Uterus (tissue), 4 donors: ENCODE measurements around the gene ABCA2. TPM values are rescaled to one million over a fixed set of nuclear protein-coding genes. Genes with fewer than 3 reads are reported as not detected.

Source experiments
- DNase-seq, 2 donors: peaks; one replicate each; pipeline ENCODE4 v3.0.0-alpha.2; 2019 to 2020
- H3K27ac ChIP-seq, 2 donors: fragments of 200-600 bp; sonication (generic); 1 replicate in 1 of 2; 2 replicates in 1 of 2; pipeline ENCODE4 v1.5.1; 2016 to 2018
- H3K27me3 ChIP-seq, 2 donors: fragments of 200-600 bp; sonication (generic); one replicate each; pipeline ENCODE4 v1.5.1; 2018 to 2019; ENCODE audit warnings: control low read depth in 1 of 2
- H3K36me3 ChIP-seq, 2 donors: fragments of 200-600 bp; sonication (generic); one replicate each; pipeline ENCODE4 v1.5.1; 2019; ENCODE audit warnings: control low read depth in 1 of 2
- H3K4me1 ChIP-seq, 2 donors: fragments of 200-600 bp; sonication (generic); one replicate each; pipeline ENCODE4 v1.5.1; 2018 to 2019; ENCODE audit warnings: control low read depth in 1 of 2
- H3K4me3 ChIP-seq, 2 donors: fragments of 200-600 bp; sonication (generic); 1 replicate in 1 of 2; 2 replicates in 1 of 2; pipeline ENCODE4 v1.5.1; 2018 to 2019; ENCODE audit warnings: mild to moderate bottlenecking in 1 of 2
- H3K9me3 ChIP-seq, 2 donors: fragments of 200-600 bp; sonication (generic); one replicate each; pipeline ENCODE4 v1.5.1; 2019; ENCODE audit warnings: control low read depth in 1 of 2
- CTCF ChIP-seq, 4 experiments: fragments of 200-600 bp in 2 of 4; fragments of 450-650 bp in 2 of 4; sonication (generic) in 2 of 4; IDR thresholded peaks; one replicate each; pipeline ENCODE4 v1.5.1; 2016 to 2019; ENCODE audit warnings: antibody characterized with exemption in 4 of 4, mild to moderate bottlenecking in 2 of 4, moderate library complexity in 1 of 4
- POLR2A ChIP-seq, 2 donors: fragments of 450-650 bp; IDR thresholded peaks; one replicate each; pipeline ENCODE4 v1.6.1; 2016; ENCODE audit warnings: antibody characterized with exemption in 2 of 2, mild to moderate bottlenecking in 1 of 2, moderate library complexity in 1 of 2
- intact Hi-C: fragments of 100-400 bp; cut with DNase I; formaldehyde crosslinking; loops from one replicate; pipeline ENCODE4 v1.15.1; 2023; ENCODE audit warnings: low total_unique reads
- total RNA-seq, 4 donors: library from RNA; depleted of rRNA in 3 of 4; stranded (reverse); fragments of >200 nt in 3 of 4; gene quantifications; one replicate each; pipeline versions ENCODE4 v1.1.0 to v1.2.4, GENCODE V29; 2014 to 2023
- donor health status: DM: yes; HTN: yes; CAD: no.

ABCA2 gene
- total RNA-seq, 4 donors from 2014 or later, result 24.8 to 36.9 (median 26.1) TPM

- no peaks in the 10 kb centered on the region for H3K27me3 ChIP-seq
- no peak overlapping the region for H3K27ac ChIP-seq
- intact Hi-C loops, result no loop called here
- H3K36me3 ChIP-seq, result no peaks in the 10 kb centered on the region
- TF ChIP-seq CTCF (IDR thresholded peaks at IDR 0.05) (no peak), POLR2A (IDR thresholded peaks at IDR 0.05) (no peak)
- H3K4me3 ChIP-seq, result no peak overlapping the region
- no peak for DNase-seq
- no peaks in the 10 kb centered on the region for H3K9me3 ChIP-seq
- H3K4me1 ChIP-seq, result no peaks in the 10 kb centered on the region
Measured at GRCh38 chr9:136978865-136979544, 49.0 kb downstream of the ABCA2 start.

GRCh38 chr9:136978073-136978864 lies 49.8 kb downstream of the ABCA2 start:
- H3K36me3 ChIP-seq, result no peaks in the 10 kb centered on the region
- H3K27ac ChIP-seq, result peak overlapping the region; percentile 28 to 32
- H3K4me1 ChIP-seq, result no peaks in the 10 kb centered on the region
- no peaks in the 10 kb centered on the region for H3K9me3 ChIP-seq
- H3K4me3 ChIP-seq, result peak overlapping the region; percentile 28 to 32
- no peaks in the 10 kb centered on the region for H3K27me3 ChIP-seq
- TF ChIP-seq POLR2A (IDR thresholded peaks at IDR 0.05) (peak in 1 of 2 donors; percentile 21), CTCF (IDR thresholded peaks at IDR 0.05) (peak in 1 of 4 experiments; percentile 3)
- intact Hi-C loops, result no loop called here
- DNase-seq, result peak; percentile 61 to 62

- Histone ChIP-seq H3K4me1 (no peaks in the 10 kb centered on the region), H3K27ac (peak overlapping the region; percentile 28 to 32), H3K27me3 (no peaks in the 10 kb centered on the region), H3K36me3 (no peaks in the 10 kb centered on the region), H3K4me3 (peak overlapping the region; percentile 28 to 32), H3K9me3 (no peaks in the 10 kb centered on the region)
- DNase-seq, result no peak
- intact Hi-C loops, result no loop called here
- TF ChIP-seq CTCF (IDR thresholded peaks at IDR 0.05) (no peak), POLR2A (IDR thresholded peaks at IDR 0.05) (no peak)
Measured at GRCh38 chr9:136977649-136978072, 50.4 kb downstream of the ABCA2 start.

GRCh38 chr9:136977223-136977622 lies 50.8 kb downstream of the ABCA2 start, which contains the start of gene PTGDS:
TSS of gene PTGDS (plus strand) at chr9:136977504. CDS start at chr9:136977579, 75 bp downstream.
- intact Hi-C loops, result no loop called here
- Histone ChIP-seq H3K4me3 (peak within 1 kb of the TSS; percentile 28 to 32), H3K27ac (peak within 1 kb of the TSS; percentile 28 to 32), H3K4me1 (no peaks in the 10 kb centered on the region), H3K27me3 (no peaks in the 10 kb centered on the region), H3K9me3 (no peaks in the 10 kb centered on the region), H3K36me3 (no peaks in the 10 kb centered on the region)
- no peak for TF ChIP-seq POLR2A (IDR thresholded peaks at IDR 0.05)
- no peak for TF ChIP-seq CTCF (IDR thresholded peaks at IDR 0.05)
- peak; percentile 58 to 67 for DNase-seq

- TF ChIP-seq CTCF (IDR thresholded peaks at IDR 0.05) (no peak), POLR2A (IDR thresholded peaks at IDR 0.05) (no peak)
- intact Hi-C loops, result no loop called here
- Histone ChIP-seq H3K27me3 (no peaks in the 10 kb centered on the region), H3K36me3 (no peaks in the 10 kb centered on the region), H3K4me1 (no peaks in the 10 kb centered on the region), H3K9me3 (no peaks in the 10 kb centered on the region), H3K27ac (peak overlapping the region; percentile 8 to 49), H3K4me3 (no peak overlapping the region)
- no peak for DNase-seq
Measured at GRCh38 chr9:136975644-136976043, 52.4 kb downstream of the ABCA2 start.
